IPS-11a (cell line): ENCODE measurements around the gene DNM3.

Source experiments
- H3K4me3 ChIP-seq: one replicate; pipeline ENCODE4 v1.5.1; 2013; ENCODE audit warnings: low read depth, low read length, control low read depth

Gene DNM3

GRCh38 chr1:171916315-171916771, 75.0 kb downstream of the DNM3 start:
- no peak overlapping the region for H3K4me3 ChIP-seq

- no peak overlapping the region for H3K4me3 ChIP-seq
Observed at GRCh38 chr1:171917331-171917730, 76.0 kb downstream of the DNM3 start.

- H3K4me3 ChIP-seq = no peak overlapping the region
Observed at GRCh38 chr1:171919891-171920887, 78.9 kb downstream of the DNM3 start.

GRCh38 chr1:171922999-171923398, 81.7 kb downstream of the DNM3 start:
- H3K4me3 ChIP-seq = no peak overlapping the region

DNA sequence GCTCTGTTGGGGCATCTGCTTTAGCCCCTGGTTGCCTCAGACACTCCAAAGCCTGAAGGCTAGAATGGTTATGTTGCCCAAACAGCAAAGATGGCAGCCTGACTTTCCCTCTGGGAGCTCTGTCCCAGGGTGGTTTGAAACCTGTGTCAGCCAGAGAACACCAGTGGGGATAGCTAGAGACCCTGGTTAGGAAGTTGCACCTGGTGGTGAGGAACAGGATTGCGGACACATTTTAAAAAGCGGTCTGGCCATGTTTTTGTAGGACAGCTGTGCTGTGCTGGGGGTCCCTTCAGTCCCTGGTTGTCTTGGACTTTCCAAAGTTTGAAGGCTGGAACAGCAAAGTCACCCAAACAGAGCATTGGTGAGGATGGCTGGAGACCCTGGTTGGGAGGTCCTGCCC, 87.8 kb downstream of the DNM3 start:
- H3K4me3 ChIP-seq = no peak overlapping the region

GRCh38 chr1:171931752-171932151, 90.5 kb downstream of the DNM3 start:
- no peak overlapping the region for H3K4me3 ChIP-seq

DNA sequence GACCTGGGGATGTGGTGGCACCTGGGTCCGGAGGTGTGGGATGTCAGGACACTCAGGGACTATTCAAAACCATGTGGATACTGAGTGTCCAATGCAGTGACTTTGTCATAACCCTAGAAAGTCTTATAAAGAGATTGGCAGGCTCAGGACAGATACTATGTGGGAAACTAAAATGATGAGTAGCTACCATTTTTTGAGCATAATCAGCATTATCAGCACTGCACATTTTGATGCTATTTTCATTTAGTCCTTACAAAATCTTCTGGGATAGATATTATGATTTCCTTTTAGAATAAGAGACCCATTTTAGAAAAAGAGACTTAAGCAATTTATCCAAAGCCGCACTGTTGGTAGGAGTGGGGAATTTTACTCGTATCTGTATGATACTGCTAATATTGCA, 93.4 kb downstream of the DNM3 start:
- no peak overlapping the region for H3K4me3 ChIP-seq

DNA sequence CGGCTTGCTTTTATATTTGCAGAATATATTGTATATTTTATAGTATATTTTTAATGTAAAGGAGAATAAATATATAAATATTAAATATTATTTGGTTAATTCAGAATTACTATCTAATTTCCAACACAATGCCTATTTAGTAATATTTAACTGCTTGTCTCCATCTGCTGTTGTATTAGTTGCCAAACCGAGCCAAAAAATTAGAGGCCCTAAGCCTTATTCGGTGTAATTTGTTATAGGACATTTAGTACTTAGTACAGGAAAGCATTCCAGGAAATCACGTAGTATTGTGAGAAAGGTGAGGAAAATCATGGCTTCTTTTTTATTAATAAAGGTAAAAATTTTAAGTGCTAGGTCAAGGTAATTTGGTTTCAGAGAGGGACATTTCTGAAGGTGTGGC, 93.8 kb downstream of the DNM3 start:
- H3K4me3 ChIP-seq = no peak overlapping the region

- H3K4me3 ChIP-seq = no peak overlapping the region
Observed at GRCh38 chr1:171935664-171936063, 94.4 kb downstream of the DNM3 start.

GRCh38 chr1:171937938-171938337, 96.6 kb downstream of the DNM3 start:
- no peak overlapping the region for H3K4me3 ChIP-seq

DNA sequence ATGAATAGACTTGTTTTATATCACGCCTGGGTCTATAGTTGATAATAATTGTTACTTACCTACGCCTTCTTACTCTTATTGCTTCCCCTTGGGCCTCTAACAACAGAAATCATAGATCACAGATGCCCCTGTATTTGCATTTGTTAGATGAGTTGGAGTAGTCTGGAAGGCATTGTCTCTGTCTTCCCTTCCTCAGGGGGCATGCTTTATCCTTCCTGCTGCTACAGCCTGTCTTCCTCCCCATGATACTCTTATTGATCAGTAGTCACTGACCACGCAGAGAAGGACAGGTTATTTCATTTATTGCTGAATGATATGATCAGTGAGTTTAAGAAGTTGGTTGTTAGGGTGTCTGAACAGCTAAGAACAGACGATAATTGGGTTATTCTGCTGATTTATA, 98.4 kb downstream of the DNM3 start:
- no peak overlapping the region for H3K4me3 ChIP-seq

- H3K4me3 ChIP-seq = no peak overlapping the region
Observed at GRCh38 chr1:171940368-171940767, 99.1 kb downstream of the DNM3 start.

DNA sequence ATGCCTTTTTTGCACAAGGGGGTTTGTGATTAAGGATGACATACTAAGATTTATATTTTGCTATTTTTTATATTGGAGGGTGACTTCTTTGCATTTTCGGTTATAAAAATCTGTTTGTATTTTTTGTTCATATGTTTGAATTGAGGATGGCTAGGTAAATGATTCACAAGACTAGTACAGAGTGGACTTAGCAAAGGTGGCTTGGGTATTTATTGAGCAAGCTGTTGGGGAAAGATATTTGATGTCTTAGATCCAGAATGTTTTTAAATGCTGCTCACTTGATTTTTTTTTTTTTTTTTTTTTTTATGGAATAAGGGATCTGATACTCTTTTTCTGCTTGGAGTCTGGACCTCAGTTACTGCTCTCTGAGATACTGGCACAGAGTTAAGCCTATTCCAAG, 100.6 kb downstream of the DNM3 start:
- H3K4me3 ChIP-seq = no peak overlapping the region

DNA sequence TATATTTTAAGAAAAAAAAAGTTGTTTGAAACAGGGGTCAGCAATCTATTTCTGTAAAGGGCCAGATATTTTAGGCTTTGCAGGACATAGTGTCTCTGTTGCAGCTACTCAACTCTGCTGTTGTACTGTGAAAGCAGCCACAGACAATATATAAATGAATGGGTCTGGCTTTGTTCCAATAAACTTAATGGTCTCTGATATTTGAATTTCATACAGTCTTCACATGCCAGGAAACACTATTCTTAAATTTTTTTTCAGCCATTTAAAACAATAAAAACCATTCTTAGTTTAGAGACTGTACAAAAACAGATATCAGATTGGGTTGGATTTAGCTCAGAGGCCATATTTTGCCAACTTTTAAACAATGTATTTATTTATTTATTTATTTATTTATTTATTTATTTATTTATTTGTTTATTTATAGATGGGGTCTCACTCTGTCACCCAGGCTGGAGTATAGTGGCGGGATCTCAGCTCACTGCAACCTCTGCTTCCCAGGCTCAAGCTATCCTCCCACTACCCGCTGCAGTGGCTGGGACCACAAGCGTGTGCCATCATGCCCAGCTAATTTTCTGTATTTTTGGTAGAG, 102.8 kb downstream of the DNM3 start:
- no peak overlapping the region for H3K4me3 ChIP-seq

DNA sequence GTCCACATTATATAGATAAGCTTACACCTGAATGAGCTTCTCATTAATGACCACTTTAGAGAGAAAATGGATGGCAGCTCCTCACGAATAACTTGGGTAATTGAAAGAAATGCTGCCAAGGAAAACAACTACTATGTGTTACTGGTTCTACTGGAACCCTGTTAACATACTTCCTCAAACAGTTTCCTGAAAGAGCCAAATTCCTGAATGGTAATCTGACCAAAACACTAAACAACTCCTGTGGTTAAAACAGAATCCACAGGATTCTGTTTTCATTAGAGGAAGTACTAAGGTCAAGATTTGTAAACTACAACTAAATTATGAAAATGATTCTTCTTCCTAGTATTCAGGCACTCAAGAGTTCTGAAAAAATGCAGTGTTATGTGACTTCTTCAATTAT, 107.2 kb downstream of the DNM3 start:
- no peak overlapping the region for H3K4me3 ChIP-seq

- no peak overlapping the region for H3K4me3 ChIP-seq
Observed at GRCh38 chr1:171949316-171949715, 108.0 kb downstream of the DNM3 start.

GRCh38 chr1:171953835-171954234, 112.5 kb downstream of the DNM3 start:
- no peak overlapping the region for H3K4me3 ChIP-seq

DNA sequence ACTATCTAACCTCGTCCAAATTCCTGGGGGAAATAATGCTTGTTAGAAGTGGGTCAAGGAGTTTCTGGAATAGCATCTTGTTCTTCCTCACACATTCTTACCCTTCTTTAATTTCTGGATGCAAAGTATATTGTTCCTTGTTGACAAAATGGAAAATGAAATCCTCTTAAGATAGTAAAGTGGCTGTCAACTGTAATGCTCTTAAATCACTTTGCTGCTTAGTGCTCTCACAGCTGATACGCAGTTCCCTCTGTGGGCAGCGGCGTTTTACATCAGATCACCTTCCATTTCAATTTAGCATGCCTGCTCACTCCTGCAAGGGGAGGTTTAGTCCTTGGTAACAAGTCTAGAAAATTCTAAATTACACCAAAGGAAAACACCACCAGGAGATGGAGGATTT, 113.1 kb downstream of the DNM3 start:
- H3K4me3 ChIP-seq = no peak overlapping the region

- no peak overlapping the region for H3K4me3 ChIP-seq
Observed at GRCh38 chr1:171961861-171962260, 120.6 kb downstream of the DNM3 start.

DNA sequence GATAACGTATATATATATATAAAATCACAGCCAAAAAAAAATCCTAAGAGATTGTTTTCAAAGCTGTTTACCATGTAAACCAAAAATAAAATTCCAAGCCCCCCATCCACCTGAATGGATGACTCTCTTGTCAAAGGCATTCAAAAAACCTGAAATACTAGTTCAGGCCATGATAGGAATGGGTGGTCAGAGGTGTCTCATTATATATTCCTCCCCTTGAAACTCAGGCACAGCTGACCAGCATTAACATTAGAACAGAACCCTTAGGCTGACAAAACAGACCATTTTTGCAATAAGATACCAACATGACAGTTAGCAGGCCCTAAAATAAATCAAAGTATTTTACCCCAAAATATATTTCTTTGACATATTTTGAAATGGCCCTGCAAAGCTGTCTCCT, 122.5 kb downstream of the DNM3 start:
- no peak overlapping the region for H3K4me3 ChIP-seq

DNA sequence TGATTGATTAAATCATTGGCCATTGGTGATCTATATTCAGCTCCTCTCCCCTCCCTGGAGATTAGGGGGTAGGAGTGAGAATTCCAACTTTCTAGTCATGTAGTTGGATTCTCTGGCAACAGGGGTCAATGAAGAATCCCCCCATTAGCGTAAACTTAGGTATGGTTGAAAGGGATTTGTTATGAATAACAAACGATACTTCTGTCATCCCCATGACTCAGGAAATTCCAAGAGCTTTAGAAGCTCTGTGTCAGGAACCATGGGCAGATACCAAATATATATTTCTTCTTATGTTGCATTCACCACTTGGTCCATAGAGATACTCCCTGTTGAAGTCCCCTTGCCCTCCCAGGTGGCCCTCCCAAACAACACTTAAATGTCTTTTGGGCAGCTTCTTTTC, 124.5 kb downstream of the DNM3 start:
- no peak overlapping the region for H3K4me3 ChIP-seq
